GM19372 (cell line): ENCODE measurements around the gene TINAGL1.

ENCODE experiments used
- ATAC-seq: cut with Tn5 transposase; IDR thresholded peaks from one replicate; pipeline ENCODE4 v1.9.1; 2021; ENCODE audit warnings: mild to moderate bottlenecking, low read depth, moderate library complexity; ENCODE audit not compliant: unreplicated experiment

Gene TINAGL1

GRCh38 chr1:31600641-31601040 lies 24.3 kb downstream of the TINAGL1 start:
- ATAC-seq, result no peak

DNA sequence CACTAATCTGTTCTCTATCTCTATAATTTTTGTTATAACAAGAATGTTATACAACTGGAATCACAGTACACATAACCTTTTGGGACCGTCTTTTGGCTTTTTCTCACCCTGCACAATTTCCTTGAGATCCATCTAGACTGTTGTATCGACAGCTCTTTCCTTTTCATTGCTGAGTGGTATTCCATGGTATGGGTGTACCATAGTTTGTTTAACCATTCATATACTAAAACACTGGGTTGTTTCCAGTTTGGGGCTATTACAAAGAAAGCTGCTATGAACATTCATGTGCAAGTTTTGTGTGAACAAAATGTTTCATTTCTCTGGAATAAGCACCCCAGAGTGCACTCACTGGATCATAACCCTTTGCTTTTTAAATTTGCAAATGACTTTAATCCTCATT lies 25.8 kb downstream of the TINAGL1 start:
- ATAC-seq, result no peak

DNA sequence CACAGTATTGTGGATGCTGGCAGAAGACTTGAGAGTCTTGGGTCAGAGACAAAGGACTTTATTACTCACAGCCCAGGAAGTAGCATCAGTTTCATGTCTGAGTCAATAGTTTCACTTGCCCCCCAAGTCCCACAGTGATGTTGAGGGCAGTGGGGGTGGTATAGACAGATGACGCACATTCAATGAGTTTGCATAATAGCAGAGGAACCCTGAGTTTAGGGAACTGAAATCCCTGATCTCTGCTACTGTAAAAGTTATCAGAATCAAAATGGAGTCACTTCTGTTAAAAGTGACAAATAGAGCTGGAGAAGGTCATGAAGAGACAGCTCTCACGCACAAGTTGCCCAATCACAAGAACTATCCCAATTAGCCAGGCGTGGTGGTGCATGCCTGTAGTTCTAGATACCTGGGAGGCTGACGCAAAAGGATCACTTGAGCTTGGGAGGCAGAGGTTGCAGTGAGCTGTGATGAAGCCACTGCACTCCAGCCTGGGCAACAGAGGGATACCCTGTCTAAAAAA lies 29.7 kb downstream of the TINAGL1 start:
- ATAC-seq, result peak; percentile 91

DNA sequence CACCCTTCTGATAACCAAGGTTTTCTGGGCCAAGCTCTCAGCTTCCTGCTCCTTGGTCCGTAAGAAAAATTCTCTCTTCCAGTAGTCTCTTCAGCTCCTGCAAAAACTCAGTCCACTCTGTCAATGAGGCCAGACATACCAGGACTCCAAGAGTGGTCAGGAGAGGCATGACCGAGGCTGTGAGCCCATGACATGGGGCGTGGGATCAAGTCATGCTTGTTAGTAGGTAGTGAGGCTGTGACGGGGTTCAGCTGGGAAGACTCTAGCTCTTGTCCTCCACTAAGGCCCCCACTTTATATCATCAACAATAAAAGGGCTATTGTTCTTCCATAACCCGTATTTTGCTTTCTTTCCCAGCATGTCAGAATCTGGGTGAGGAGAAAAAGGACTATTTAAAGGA lies 31.0 kb downstream of the TINAGL1 start:
- ATAC-seq, result no peak

DNA sequence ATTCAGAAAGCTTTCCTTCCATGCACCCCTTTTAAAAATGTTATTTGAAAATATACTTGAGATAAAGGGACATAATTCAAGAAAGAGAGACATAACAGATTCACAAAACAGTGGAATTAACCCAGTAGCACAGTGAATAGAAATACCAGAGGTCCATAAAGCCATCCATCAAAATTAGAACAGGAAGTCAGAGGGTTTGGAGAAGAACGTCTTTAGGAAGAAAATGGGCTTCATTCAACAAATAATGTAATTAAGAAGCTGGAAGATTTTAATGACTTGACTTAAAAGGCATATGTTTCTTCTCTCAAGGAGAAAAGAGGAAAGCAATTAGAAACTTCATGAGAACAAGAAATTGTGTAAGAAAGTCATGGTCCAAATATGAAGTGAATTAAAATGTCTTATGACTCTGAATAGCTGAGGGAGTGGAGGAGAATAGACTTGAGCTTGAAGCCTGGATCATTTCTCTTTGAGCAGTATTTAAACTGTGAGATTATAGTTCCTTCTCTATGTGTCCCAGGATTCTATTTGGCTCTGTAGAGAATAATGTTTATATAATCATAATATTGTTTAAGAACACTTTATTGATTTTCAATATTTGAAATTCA lies 33.3 kb downstream of the TINAGL1 start:
- no peak for ATAC-seq

DNA sequence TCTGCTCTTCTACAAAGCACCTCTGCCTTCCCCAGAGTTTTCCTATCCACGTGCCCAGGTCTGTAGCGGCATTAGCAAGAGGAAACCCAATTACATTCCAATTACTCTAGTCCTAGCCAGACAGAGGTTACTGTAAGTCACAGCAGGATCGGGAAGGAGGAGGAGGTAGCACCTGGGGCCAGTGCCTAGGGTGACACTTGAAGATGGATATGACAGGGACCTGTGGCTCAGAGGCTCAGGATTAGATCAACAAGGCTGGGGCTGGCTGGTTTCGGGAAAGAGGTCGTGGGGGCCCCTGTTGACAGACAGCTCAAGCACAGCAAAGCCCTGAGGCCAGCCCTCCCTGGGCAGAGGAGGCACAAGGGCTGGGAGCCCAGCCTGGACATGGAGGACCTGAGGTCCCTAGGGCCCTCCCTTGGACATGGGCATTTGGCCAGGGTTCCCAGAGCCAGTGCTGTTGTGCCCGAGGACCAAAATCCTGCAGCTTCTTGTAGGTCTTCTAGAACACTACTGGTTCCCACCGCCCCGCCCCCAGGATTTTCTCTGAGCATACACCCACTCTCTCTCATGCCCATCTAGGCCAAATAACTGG lies 38.2 kb downstream of the TINAGL1 start:
- ATAC-seq, result no peak

- no peak for ATAC-seq
Measured at GRCh38 chr1:31615414-31615813, 39.1 kb downstream of the TINAGL1 start.

DNA sequence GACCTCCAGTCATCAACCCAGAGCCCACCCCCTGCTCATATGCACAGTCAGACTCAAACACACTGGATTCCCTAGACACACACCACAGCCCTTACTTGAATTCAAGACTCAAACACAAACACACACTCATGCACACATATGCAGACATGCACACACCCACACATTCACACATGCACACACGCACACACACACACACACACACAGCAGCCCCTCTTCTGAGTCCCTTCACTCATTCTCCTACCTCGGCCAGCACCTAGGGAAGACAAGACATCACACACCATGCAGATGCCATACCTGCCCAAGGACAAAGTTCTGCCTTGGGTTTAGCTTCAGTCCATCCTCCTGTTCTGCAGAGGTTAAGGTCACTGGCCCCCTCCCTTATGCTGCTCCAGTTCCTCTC lies 39.6 kb downstream of the TINAGL1 start:
- no peak for ATAC-seq

- no peak for ATAC-seq
Measured at GRCh38 chr1:31617218-31617915, 41.1 kb downstream of the TINAGL1 start, which contains the start of gene HCRTR1. Gene HCRTR1 (plus strand): TSS chr1:31617689. CDS start chr1:31619193, 1,504 bp downstream.

DNA sequence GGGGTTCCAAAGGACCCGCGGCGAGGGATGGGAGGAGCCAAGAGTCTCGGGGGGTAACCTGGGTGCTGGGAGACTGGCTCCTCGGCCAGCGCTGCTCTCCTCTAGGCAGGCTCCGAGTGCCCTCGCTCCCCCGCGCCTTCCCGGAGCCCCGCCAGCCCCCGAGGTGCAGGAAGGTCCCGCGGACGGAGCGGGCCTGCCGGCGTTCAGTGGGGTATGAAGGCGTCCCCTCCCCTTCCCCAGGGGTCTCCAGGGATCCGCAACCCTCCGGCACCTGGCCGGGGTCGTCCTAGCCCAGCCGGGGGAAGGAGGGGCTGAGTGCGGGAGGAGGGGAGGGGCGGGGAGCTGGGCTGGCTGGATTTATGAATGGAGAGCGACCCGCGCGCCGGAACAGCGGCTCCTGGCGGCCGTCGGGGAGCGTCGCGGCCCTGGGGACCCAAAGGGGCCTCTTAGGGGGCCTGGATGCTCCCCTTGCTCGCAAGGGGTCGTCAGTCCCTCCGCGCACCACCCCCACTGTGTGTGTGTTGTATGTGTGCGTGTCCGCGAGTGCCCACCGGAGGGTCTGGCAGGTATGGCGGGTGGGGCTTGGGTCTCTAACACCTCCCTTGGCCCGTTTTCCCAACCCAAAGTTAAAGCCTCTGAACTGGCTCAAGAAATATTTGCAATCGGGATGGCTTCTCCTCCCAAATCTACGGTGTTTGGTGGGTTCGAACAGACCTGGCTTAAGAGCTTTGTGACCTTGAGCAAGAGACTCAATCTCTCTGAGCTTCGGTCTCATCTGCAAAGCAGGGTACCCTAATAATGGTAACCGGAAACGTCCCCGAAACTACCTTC lies 41.8 kb downstream of the TINAGL1 start:
- no peak for ATAC-seq

DNA sequence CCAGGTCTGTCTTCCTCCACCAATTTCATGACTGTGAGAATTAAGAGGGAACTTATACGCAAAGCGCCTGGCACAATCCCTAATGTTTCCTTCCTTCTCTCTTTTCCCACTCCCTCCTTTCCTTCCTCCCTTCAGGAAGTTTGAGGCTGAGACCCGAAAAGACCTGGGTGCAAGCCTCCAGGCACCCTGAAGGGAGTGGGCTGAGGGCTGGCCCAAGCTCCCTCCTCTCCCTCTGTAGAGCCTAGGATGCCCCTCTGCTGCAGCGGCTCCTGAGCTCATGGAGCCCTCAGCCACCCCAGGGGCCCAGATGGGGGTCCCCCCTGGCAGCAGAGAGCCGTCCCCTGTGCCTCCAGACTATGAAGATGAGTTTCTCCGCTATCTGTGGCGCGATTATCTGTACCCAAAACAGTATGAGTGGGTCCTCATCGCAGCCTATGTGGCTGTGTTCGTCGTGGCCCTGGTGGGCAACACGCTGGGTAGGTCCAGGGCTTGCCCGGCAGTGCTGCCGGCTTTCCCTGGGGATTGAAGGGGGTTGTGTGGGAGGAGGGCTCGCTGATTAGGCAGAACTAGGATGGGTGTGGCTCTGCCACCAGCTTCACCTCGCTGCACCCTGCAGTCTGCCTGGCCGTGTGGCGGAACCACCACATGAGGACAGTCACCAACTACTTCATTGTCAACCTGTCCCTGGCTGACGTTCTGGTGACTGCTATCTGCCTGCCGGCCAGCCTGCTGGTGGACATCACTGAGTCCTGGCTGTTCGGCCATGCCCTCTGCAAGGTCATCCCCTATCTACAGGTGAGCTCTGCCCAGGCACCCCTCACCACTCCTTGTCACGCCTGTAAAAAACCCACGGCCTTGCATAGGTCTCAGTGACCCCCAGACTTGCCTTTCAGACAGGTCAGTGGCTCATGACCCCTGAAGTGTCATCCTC lies 42.9 kb downstream of the TINAGL1 start:
- ATAC-seq, result no peak

DNA sequence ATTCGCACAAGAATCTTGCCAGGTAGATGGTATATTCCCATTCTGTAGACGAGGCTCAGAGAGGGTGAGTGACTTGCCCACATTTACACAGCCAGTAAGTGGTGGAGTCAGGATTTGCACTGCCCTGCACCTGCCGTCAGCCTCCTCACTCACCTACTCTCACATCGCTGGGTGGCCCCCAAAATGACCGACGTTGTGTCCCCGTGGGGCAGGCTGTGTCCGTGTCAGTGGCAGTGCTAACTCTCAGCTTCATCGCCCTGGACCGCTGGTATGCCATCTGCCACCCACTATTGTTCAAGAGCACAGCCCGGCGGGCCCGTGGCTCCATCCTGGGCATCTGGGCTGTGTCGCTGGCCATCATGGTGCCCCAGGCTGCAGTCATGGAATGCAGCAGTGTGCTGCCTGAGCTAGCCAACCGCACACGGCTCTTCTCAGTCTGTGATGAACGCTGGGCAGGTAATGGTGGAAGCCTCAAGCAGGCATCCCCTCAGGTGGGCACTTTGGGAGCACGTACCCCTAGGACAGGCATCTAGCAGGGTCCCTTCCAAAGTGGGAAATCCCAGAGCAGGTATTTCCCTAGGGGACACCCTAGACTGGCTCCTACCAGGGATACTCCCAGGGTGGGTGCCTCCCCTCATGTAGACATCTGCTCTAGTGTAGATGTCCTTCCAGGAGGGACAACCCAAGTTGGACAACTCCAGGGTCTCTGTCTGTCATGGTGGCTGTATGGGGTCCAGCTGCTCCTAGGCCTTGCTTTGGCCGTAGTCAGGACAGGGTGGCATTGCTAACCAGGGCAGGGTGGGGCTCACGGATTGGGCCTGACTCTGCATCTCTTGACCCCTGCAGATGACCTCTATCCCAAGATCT lies 44.5 kb downstream of the TINAGL1 start:
- ATAC-seq, result no peak

GRCh38 chr1:31621498-31621820 lies 45.1 kb downstream of the TINAGL1 start:
- ATAC-seq, result no peak

GRCh38 chr1:31621847-31622730 lies 45.8 kb downstream of the TINAGL1 start:
- ATAC-seq, result no peak

GRCh38 chr1:31623365-31623764 lies 47.0 kb downstream of the TINAGL1 start:
- ATAC-seq, result no peak

GRCh38 chr1:31624309-31624708 lies 48.0 kb downstream of the TINAGL1 start:
- ATAC-seq, result no peak

GRCh38 chr1:31624731-31625514 lies 48.6 kb downstream of the TINAGL1 start:
- no peak for ATAC-seq
